HK-2 (cell line): ENCODE data around the gene ESR2.
"Not testable (repeated sequence)": the region's sequence is repeated elsewhere in the genome, so short reads cannot be mapped to it uniquely, and the experiment has no call there.

ENCODE experiments used
- DNase-seq: peaks from one replicate; pipeline ENCODE4 v3.0.0-alpha.2; 2018; ENCODE audit not compliant: unreplicated experiment

Gene ESR2

GRCh38 chr14:64037869-64038745, 256.1 kb downstream of the ESR2 start:
- DNase-seq: not testable (repeated sequence)

GRCh38 chr14:64035143-64035542, 259.0 kb downstream of the ESR2 start:
- no peak for DNase-seq
